ENCODE results near the gene PRC1. TPM values are rescaled to one million over a fixed set of nuclear protein-coding genes. Genes with fewer than 3 reads are reported as not detected.

The PRC1 gene
- total RNA-seq, 1 donor from 2014 or later: 32.5 TPM

- H3K4me3 Mint-ChIP-seq (ENCODE audit: unreplicated experiment): no peak overlapping the region
- TF ChIP-seq CTCF (IDR thresholded peaks at IDR 0.05): no peak
- H3K4me1 Mint-ChIP-seq (ENCODE audit: low read depth): peaks cover 19% of the 10 kb centered on the region
- DNase-seq (ENCODE audit: low spot score): peak; percentile 78
- H3K27me3 Mint-ChIP-seq (ENCODE audit: low read depth): no peaks in the 10 kb centered on the region
- H3K36me3 Mint-ChIP-seq (ENCODE audit: low read depth): peaks cover 17% of the 10 kb centered on the region
- H3K27ac Mint-ChIP-seq (ENCODE audit: unreplicated experiment): peak overlapping the region; percentile 59
- H3K9me3 Mint-ChIP-seq (ENCODE audit: low read depth): no peaks in the 10 kb centered on the region
Measured at GRCh38 chr15:90952901-90953677, 41.2 kb downstream of the PRC1 start.

- Mint-ChIP-seq H3K4me3 (ENCODE audit: unreplicated experiment) (no peak overlapping the region), H3K27ac (ENCODE audit: unreplicated experiment) (no peak overlapping the region), H3K36me3 (ENCODE audit: low read depth) (peaks cover 23% of the 10 kb centered on the region), H3K4me1 (ENCODE audit: low read depth) (peaks cover 4% of the 10 kb centered on the region), H3K27me3 (ENCODE audit: low read depth) (no peaks in the 10 kb centered on the region), H3K9me3 (ENCODE audit: low read depth) (no peaks in the 10 kb centered on the region)
- DNase-seq (ENCODE audit: low spot score): no peak
- TF ChIP-seq CTCF (IDR thresholded peaks at IDR 0.05): no peak
Measured at GRCh38 chr15:90950676-90951075, 43.7 kb downstream of the PRC1 start.

- H3K27me3 Mint-ChIP-seq (ENCODE audit: low read depth): no peaks in the 10 kb centered on the region
- no peak for TF ChIP-seq CTCF (IDR thresholded peaks at IDR 0.05)
- peaks cover 2% of the 10 kb centered on the region for H3K4me1 Mint-ChIP-seq (ENCODE audit: low read depth)
- peaks cover 23% of the 10 kb centered on the region for H3K36me3 Mint-ChIP-seq (ENCODE audit: low read depth)
- H3K27ac Mint-ChIP-seq (ENCODE audit: unreplicated experiment): no peak overlapping the region
- H3K9me3 Mint-ChIP-seq (ENCODE audit: low read depth): no peaks in the 10 kb centered on the region
- H3K4me3 Mint-ChIP-seq (ENCODE audit: unreplicated experiment): no peak overlapping the region
- no peak for DNase-seq (ENCODE audit: low spot score)
Measured at GRCh38 chr15:90949979-90950675, 44.2 kb downstream of the PRC1 start.

GRCh38 chr15:90948506-90948905 is 45.8 kb downstream of the PRC1 start:
- Mint-ChIP-seq H3K27ac (ENCODE audit: unreplicated experiment) (no peak overlapping the region), H3K9me3 (ENCODE audit: low read depth) (no peaks in the 10 kb centered on the region), H3K4me1 (ENCODE audit: low read depth) (no peaks in the 10 kb centered on the region), H3K36me3 (ENCODE audit: low read depth) (peaks cover 29% of the 10 kb centered on the region), H3K27me3 (ENCODE audit: low read depth) (no peaks in the 10 kb centered on the region), H3K4me3 (ENCODE audit: unreplicated experiment) (no peak overlapping the region)
- DNase-seq (ENCODE audit: low spot score): no peak
- no peak for TF ChIP-seq CTCF (IDR thresholded peaks at IDR 0.05)

GRCh38 chr15:90947577-90948357 is 46.6 kb downstream of the PRC1 start:
- no peak overlapping the region for H3K4me3 Mint-ChIP-seq (ENCODE audit: unreplicated experiment)
- no peaks in the 10 kb centered on the region for H3K27me3 Mint-ChIP-seq (ENCODE audit: low read depth)
- no peaks in the 10 kb centered on the region for H3K9me3 Mint-ChIP-seq (ENCODE audit: low read depth)
- peaks cover 28% of the 10 kb centered on the region for H3K36me3 Mint-ChIP-seq (ENCODE audit: low read depth)
- no peak overlapping the region for H3K27ac Mint-ChIP-seq (ENCODE audit: unreplicated experiment)
- DNase-seq (ENCODE audit: low spot score): no peak
- no peaks in the 10 kb centered on the region for H3K4me1 Mint-ChIP-seq (ENCODE audit: low read depth)
- no peak for TF ChIP-seq CTCF (IDR thresholded peaks at IDR 0.05)

All from chondrocyte (in vitro differentiated cells).